ENCODE results near the gene FA2H. TPM values are rescaled to one million over a fixed set of nuclear protein-coding genes. Genes with fewer than 3 reads are reported as not detected.

FA2H gene
- total and polyA plus RNA-seq, 2 of the 13 experiments (the other 11 are each of a cell fraction or from before 2014, with no cell fraction given) = 0.20 TPM; not detected in 1

DNA sequence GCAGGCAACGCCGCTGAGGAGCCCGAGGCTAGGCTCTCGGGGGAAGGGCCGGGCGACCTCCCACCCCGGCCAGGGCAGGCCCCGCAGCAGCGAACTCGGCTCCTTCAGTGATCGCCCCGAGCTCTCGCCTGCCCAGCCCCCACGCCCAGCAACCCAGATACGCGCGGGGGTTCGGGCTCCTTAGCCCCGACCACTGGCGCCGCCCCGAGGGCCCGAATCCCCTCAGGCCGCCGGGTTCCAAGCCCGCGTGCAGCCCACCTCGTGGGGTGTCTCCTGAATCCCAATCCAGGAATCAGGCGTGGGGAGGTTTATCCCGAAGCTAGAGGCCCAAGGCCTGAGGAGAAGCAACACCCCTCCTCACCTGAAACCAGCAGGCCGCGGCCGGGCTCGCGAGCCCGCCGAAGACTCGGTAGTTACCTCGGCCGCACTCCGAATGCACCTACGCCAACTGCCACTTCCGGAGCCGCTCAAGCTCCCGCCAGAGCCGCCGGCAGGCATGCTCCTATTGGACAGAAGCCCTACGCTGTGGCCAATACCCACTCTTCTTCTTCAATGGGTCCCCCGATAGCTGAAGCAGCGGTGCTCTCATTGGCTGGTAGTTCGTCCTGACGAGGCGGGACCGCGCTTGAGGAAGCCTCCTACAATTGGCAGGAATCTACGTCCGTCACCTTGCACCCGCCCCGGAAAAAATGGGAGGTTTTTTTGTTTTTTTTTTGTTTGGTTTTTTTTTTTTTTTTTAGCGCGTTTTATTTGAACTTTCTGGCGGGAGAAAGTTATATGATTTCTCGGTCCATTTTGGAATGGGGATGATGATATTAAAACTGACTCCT lies 108.0 kb downstream of the FA2H start, which contains the start of gene RFWD3 (continued):
- TF ChIP-seq PRDM4 (CRISPR knock-in tag; IDR thresholded peaks at IDR 0.05; ENCODE audit: borderline replicate concordance) = peak; percentile 65; the same call in 1 of the 2 replicates
- TF ChIP-seq ARID2 (CRISPR knock-in tag; IDR thresholded peaks at IDR 0.05; ENCODE audit: borderline replicate concordance) = 0 out of 2 replicates have a peak, but pooled peaks have one; percentile 10
- no peak for TF ChIP-seq ZNF597 (CRISPR knock-in tag; IDR thresholded peaks at IDR 0.05)
- TF ChIP-seq ZBTB42 (CRISPR knock-in tag; IDR thresholded peaks at IDR 0.05) = 0 out of 2 replicates have a peak, but pooled peaks have one; percentile 76
- TF ChIP-seq ZNF101 (CRISPR knock-in tag; IDR thresholded peaks at IDR 0.05; ENCODE audit: borderline replicate concordance, low read depth) = peak; percentile 61; the same call in 1 of the 2 replicates
- TF ChIP-seq KLF13 (CRISPR knock-in tag; IDR thresholded peaks at IDR 0.05) = 0 out of 2 replicates have a peak, but pooled peaks have one; percentile 56
- peak; percentile 8; the same call in 1 of the 2 replicates for TF ChIP-seq FOXO1 (CRISPR knock-in tag; IDR thresholded peaks at IDR 0.05)
- TF ChIP-seq, protein P1, sequence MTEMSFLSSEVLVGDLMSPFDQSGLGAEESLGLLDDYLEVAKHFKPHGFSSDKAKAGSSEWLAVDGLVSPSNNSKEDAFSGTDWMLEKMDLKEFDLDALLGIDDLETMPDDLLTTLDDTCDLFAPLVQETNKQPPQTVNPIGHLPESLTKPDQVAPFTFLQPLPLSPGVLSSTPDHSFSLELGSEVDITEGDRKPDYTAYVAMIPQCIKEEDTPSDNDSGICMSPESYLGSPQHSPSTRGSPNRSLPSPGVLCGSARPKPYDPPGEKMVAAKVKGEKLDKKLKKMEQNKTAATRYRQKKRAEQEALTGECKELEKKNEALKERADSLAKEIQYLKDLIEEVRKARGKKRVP (CRISPR knock-in tag; IDR thresholded peaks at IDR 0.05) = 0 out of 4 replicates have a peak, but pooled peaks of 1 of the 2 experiments have one; percentile 39
- TF ChIP-seq NONO (IDR thresholded peaks at IDR 0.05) = no peak
- TF ChIP-seq NONO (CRISPR knock-in tag; conservative IDR thresholded peaks at IDR 0.05) = 0 out of 2 replicates have a peak, but pooled peaks have one; percentile 45
- peak; percentile 74; the same call in 1 of the 2 replicates for TF ChIP-seq ZBTB43 (CRISPR knock-in tag; conservative IDR thresholded peaks at IDR 0.05)
- TF ChIP-seq AKAP8 (CRISPR knock-in tag; IDR thresholded peaks at IDR 0.05) = no peak
- TF ChIP-seq CREB1 (IDR thresholded peaks at IDR 0.05) = peak; percentile 95
- TF ChIP-seq CREB1 (CRISPR knock-in tag; IDR thresholded peaks at IDR 0.05) = peak; percentile 96
- peak; percentile 45; the same call in 1 of the 2 replicates for TF ChIP-seq FOXA3 (CRISPR knock-in tag; IDR thresholded peaks at IDR 0.05)
- no peak for TF ChIP-seq NR1H2 (CRISPR knock-in tag; IDR thresholded peaks at IDR 0.05; ENCODE audit: borderline replicate concordance, low read depth)
- TF ChIP-seq, protein P2, sequence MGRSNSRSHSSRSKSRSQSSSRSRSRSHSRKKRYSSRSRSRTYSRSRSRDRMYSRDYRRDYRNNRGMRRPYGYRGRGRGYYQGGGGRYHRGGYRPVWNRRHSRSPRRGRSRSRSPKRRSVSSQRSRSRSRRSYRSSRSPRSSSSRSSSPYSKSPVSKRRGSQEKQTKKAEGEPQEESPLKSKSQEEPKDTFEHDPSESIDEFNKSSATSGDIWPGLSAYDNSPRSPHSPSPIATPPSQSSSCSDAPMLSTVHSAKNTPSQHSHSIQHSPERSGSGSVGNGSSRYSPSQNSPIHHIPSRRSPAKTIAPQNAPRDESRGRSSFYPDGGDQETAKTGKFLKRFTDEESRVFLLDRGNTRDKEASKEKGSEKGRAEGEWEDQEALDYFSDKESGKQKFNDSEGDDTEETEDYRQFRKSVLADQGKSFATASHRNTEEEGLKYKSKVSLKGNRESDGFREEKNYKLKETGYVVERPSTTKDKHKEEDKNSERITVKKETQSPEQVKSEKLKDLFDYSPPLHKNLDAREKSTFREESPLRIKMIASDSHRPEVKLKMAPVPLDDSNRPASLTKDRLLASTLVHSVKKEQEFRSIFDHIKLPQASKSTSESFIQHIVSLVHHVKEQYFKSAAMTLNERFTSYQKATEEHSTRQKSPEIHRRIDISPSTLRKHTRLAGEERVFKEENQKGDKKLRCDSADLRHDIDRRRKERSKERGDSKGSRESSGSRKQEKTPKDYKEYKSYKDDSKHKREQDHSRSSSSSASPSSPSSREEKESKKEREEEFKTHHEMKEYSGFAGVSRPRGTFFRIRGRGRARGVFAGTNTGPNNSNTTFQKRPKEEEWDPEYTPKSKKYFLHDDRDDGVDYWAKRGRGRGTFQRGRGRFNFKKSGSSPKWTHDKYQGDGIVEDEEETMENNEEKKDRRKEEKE (IDR thresholded peaks at IDR 0.05) = no peak
